Right ventricle myocardium inferior (tissue), 1 donor: ENCODE data around the gene KRTAP10-9. TPM values are rescaled to one million over a fixed set of nuclear protein-coding genes. Genes with fewer than 3 reads are reported as not detected.
"Not testable (repeated sequence)": the region's sequence is repeated elsewhere in the genome, so short reads cannot be mapped to it uniquely, and the experiment has no call there.

Experiments
- ATAC-seq: fragments of 200-7000 bp; cut with Tn5 transposase; one replicate; pipeline ENCODE4 v1.9.1; 2020; ENCODE audit warnings: mild to moderate bottlenecking, moderate library complexity
- DNase-seq: peaks from one replicate; pipeline ENCODE4 v3.0.0; 2021; ENCODE audit errors: missing footprints
- intact Hi-C: fragments of 100-400 bp; cut with DNase I; formaldehyde crosslinking; loops from one replicate; pipeline ENCODE4 v1.11.0; 2022
- total RNA-seq: library from RNA; stranded (reverse); fragmentation: NEBNext Ultra II Directional; extraction: Animal tissue kit (Norgen Biotek cat#: 25700); gene quantifications from one replicate; pipeline ENCODE4 v1.2.1, GENCODE V29; 2021
- donor health status: DM: no; HTN: yes; CAD: no; lungs with severe emphysema.

Gene KRTAP10-9
- total RNA-seq, 1 donor from 2014 or later, result not detected

DNA sequence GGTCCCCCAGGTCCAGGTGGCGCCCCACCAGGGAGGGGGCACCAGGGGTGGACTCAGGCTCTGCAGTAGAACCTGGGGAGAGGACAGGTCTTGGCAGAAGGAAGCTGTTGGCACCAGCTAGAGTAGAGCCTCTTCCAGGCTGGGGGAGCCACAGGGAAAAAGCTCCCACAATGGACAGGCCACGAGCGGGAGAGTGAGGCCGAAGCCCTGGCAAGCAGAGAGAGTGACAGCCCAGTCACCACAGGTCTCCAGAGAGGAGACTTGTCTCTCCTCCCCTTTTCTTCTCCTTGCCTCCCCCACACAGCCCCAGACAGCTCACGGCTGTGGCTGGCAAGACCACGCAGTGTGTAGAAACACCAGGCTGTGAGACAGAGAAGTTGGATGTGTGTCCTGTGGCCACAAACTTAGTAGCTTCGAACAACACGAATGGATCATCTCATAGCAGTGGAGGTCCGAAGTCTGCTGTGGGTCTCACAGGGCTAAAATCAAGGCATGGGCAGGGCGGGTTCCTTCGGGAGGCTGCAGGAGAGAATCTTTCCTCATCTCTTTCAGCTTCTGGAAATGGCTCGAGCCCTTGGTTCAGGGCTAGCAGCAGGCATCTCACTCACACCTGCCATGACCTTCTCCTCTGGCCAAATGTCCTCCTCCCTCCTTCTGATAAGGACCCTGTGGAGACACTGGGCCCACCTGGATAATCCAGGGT, 24.2 kb downstream of the KRTAP10-9 start:
- ATAC-seq (no peak), DNase-seq (no peak)
- intact Hi-C loops, result no loop called here

DNA sequence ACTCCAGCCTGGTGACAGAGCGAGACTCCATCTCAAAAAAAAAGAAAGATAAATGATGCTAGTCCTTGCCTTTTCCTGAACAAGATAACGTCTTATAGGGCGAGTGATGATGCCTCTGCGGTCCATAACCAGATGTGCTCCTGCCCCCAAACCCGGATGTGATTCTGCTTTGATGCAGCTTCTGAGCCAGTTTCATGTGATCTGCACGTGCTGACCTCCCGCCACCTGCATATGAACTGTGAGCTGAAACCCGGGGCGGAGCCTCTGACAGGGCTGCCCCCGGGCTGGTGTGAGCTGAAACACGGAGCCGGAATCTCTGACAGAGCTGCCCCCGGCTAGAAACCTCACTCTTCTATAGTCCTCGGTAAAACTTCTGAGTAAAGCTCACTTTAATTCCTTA, 26.2 kb downstream of the KRTAP10-9 start:
- ATAC-seq (no peak), DNase-seq (no peak)
- intact Hi-C loops, result no loop called here

DNA sequence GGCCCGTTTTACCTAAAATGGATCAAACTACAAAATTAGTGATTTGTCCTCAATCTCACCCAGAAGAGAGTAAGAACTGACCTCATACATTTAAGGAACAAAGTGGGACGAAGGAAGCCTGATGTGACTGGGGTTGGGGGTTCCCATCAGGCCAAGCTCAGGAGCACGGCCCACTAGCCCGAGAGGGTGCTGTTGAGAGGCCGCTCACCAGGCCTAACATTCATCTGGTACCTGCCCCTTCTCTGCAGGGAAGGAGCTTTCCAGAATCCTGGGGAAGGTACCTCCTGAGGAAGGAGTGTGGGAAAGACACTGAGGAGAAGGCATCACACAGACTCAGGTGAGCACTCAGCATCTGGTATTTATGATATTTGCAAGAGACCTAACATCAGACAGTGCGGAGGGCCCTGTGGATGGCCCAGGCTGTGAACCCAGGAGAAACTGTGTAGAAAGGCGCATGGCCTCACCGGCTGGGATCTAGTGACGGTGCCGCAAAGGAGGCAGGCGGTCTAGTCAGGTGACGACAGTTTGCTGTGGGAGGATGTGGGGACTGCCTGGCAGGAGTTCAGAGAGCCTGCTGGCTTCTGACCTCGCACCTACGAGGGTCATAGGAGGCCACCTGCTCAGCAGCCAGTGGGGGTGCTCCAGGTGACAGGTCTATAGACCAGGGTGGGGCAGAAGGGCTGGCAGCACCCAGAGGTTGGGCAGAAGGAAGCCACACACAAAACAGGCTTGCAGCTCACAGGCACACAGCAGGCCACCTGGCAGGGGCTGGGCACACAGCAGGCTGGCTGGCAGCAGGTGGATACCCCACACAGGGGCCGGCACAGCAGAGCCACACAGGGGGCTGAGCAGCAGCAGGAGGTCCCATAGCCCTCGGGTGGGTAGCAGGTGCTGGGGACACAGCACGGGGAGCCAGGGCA, 27.0 kb downstream of the KRTAP10-9 start:
- DNase-seq (no peak), ATAC-seq (no peak)
- intact Hi-C loops, result no loop called here

DNA sequence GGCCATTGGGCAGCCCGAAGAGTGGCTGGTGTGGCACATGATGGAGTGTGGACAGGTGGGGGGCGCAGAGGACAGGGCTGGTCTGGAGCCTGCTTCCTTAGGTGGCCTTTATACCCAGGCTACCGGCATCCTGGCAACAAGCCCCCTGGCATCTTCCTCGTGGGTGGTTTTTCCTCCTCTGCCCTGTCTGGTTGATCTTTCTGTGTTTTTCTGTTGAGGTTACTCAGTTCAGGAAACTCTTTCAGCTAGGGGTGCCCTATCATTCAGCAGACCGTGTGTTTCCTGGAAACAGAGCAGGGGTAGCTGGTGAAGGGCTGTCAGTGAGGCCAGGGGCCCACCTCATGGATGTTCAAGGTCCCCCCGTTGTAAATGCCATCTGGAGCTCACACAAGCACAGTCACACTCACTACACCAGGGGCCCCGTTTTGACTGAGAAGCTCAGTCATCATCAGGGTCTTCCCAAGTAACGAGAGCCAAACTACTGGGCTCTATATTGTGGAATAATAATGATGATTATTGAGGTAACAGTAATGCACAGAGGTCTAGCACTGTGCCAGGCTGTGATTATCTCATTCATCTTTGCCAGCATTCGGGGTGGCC, 27.8 kb downstream of the KRTAP10-9 start, which contains the start of gene KRTAP12-4:
KRTAP12-4 (minus strand) TSS at position 84 of the 600 bp plus-strand sequence; CDS start at position 39, 45 bp downstream.
- DNase-seq, result no peak
- no peak for ATAC-seq
- intact Hi-C loops, result no loop called here

DNA sequence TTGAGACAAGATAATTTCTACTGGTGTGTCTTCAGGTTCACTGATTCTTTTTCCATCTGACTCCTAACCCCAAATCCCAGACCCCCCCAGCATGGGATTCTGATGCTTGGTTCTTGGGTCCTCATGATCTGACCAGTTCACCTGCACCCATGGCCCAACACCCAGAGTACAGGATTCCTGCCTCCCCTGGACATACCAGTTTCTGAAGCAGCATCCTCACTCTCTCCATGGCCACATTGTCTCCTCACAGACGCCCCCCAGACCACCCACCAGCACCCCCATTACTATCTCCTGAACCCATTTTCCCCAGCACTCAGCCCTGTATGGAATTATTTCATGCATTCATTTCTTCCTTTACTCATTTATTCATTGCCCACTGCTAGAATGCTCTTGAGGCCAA, 30.0 kb downstream of the KRTAP10-9 start:
- ATAC-seq, result no peak
- intact Hi-C loops, result no loop called here

DNA sequence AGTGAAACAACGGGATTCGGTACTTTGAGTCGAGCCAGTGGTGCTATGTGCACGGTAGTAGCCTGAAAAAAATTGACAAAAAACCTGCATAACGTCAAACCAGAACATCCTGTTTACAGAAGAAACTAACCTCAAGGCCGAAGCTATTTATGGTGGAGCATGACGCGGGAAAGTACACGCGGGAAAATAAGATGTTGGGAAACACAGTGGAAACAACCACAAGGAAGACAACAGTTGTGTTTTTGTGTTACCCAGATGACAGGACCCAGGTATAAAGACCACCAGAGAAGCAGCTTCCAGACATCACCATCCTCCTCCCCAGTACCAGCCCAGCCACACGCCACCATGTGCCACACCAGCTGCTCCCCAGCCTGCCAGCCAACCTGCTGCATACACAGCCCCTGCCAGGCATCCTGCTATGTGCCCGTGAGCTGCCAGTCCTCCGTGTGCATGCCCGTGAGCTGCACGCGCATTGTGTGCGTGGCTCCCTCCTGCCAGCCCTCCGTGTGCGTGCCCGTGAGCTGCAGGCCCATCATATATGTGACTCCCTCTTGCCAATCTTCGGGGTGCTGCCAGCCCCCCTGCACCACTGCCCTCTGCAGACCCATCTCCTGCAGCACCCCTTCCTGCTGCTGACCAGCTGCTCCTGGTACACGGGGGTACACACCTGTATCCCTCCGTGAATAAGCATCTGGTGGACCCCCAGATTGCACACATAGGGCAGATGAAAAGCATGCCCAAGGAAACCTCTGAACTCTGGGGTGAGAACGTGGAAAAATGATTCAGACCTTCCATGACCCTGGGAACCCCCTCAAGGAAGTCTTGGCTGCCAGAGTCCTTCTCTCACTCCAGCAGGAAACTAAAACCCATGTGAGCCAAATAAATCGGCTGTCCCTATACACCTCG, 31.0 kb downstream of the KRTAP10-9 start, which contains the start of gene KRTAP12-3:
KRTAP12-3 (plus strand) TSS at position 298 of the 906 bp plus-strand sequence; CDS start at position 346, 48 bp downstream.
- intact Hi-C loops, result no loop called here
- ATAC-seq (no peak), DNase-seq (no peak)

More for the DNA sequence above, 30.0 kb downstream of the KRTAP10-9 start:
- DNase-seq, result no peak

DNA sequence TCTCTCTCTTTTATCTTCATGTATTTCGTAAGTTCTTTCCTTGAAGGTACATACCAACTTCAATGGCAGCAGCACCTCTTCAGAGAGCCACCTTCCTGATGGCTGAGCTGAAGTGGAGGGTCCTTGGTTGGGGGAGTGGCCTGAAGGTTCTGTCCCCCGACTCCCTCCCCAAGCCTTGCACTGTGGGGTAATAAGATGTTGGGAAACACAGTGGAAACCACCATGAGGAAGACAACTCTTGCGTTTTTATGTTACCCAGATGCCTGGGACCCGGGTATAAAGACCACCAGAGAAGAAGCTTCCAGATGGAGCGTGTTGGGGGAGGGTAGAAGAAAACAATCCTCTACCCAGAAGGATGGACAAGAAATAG, 31.6 kb downstream of the KRTAP10-9 start:
- ATAC-seq (no peak), DNase-seq (no peak)
- intact Hi-C loops, result no loop called here

DNA sequence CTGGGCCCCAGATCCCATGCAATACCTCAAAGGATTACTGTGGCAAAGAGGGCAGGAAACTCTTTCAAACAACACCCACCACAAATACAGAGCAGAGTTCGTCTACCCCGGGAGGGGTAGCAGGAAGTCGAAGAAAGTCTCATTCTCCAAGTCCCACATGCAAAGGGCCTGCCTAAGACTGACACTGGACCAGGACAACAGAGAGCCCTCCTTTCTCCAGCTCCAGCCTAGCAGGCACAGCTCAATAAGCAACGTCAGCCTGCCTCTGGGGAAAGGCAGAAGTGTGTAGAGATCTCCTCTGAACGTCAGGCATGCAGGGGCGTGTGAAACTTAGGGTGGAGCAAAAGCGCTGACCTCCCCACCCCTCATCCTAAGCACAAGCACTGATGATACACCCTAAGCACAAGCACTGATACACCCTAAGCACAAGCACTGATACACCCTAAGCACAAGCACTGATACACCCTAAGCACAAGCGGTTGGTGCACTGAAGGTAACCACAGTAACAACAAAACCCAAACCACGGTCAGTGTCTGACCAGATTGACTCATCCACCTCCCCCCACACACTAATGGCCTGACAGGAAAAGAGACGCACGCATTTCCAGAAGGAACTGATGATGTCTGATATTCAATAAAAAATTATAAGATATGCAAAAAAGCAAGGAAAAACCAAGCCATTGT, 32.2 kb downstream of the KRTAP10-9 start:
- intact Hi-C loops, result no loop called here
- DNase-seq (no peak), ATAC-seq (no peak)

DNA sequence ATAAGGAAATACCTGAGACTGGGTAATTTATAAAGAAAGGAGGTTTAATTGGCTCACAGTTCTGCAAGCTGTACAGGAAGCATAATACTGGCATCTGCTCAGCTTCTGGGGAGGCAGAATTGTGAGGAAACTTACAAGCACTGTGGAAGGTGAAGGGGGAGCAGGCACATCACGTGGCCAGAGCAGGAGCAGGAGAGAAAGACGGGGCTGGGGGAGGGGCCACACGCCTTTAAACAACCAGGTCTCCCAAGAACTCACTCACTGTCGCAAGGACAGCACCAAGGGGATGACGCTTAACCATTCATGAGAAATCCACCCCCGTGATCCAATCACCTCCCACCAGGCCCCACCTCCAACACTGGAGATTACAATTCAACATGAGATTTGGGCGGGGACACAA, 34.7 kb downstream of the KRTAP10-9 start:
- intact Hi-C loops, ATAC-seq, DNase-seq: not testable (repeated sequence)

DNA sequence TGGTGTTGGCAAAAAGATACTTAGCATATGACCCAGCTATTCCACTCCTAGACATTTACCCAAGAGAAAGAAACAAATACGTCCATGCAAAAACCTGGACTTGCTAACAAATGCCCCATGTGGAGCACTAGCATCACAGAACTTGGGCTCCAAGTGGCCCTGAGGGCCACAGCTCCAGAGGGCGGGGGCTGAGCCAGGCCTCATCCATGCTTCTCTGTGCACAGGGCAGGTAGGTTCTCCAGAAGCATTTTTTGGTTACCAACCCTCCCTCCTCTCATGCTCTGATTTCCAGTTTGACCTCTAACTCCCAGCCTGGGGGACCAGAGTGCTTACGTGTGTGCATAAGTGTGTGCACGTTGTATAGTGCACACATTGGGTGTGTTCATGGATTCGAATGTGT, 37.8 kb downstream of the KRTAP10-9 start:
- no peak for ATAC-seq
- intact Hi-C loops, result no loop called here
- DNase-seq, result no peak

DNA sequence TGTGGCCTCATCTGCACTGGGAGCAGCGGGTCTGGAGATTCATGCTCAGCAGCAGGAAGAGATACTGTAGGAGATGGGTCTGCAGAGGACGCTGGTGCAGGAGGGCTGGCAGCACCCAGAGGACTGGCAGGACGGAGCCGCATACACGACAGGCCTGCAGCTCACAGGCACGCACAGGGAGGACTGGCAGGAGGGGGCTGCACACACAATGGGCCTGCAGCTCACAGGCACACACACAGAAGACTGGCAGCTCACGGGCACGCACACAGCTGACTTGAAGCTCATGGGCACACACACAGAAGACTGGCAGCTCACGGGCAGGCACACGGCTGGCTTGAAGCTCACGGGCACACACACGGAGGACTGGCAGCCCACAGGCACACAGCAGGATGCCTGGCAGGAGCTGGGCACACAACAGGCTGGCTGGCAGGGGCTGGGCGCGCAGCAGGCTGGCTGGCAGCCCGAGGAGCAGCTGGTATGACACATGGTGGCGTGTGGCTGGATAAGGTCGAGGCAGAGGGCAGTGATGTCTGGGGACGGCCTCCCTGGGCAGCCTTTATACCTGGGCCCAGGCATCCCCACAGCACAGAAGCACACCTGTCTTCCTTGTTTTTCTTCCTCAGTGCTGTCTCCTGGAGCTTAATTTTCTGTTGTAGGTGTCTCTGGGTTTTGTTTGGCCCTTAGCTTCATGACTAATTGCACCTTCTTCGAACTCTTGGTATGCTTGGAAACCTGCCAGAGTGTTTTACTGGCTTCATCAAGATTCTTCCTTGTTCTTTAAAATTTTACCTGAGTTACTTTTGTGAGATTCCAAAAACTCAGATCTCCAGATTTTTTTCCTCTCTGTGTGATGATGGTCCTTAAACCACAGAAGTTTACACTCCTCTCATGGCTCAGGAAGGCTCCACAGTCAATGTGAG, 39.8 kb downstream of the KRTAP10-9 start, which contains the start of gene KRTAP12-2:
KRTAP12-2 (minus strand) TSS at position 527 of the 920 bp plus-strand sequence; CDS start at position 486, 41 bp downstream.
- ATAC-seq (peak; percentile 88), DNase-seq (peak; percentile 84)
- intact Hi-C loops, result no loop called here

DNA sequence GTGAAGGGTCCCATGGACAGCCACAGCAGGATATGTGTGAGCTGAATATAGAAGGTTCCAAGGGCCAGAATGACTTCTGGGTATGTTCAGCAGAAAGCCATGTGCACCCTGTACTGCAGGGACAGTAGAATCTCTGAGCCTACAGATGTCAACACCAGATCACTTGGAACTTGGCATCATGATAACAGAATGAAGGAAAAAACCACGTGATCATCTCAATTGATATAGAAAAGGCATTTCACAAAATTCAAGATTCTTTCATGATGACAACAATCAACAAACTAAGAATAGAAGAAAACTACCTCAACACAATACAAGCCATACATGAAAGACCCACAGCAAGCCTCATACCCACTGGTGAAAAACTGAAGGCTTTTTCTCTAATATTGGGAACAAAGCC, 40.7 kb downstream of the KRTAP10-9 start:
- intact Hi-C loops, result no loop called here
- no peak for ATAC-seq
- DNase-seq, result no peak

DNA sequence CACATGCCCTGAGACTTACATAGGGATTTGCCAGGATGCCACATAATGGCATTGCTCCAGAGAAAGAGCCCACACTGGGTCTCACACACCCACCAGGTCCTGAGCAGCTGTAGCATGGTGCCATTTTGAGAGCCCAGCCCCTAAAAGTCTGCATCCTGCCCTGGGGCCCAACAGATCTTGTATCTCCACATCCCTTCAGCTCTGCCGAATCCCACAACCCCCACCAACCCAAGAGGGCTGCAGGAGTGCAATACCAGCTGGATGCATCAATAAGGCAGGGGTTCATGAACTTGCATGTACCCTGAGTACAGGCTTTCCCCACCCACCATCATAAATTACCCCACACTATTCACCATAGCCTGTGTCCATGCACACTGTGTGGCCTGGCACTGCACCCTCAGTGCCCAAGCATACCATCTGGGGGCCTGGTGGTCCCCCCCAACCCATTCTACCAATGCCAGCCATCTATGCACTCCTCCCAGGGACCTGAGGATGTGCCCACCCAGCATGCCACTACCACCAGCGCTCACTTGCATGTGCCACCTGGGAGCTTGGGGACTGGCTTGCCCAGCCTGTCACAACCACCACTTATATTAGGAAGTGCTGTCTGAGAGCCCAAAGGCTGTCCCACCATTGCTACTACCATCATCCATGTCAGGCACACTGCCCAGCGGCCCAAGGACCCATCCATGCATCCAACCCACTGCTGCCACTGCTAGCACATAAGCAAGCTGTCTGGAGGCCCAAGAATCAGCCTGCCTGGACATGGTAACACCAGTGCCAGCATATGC, 43.9 kb downstream of the KRTAP10-9 start:
- DNase-seq (no peak), ATAC-seq (no peak)
- intact Hi-C loops, result no loop called here

DNA sequence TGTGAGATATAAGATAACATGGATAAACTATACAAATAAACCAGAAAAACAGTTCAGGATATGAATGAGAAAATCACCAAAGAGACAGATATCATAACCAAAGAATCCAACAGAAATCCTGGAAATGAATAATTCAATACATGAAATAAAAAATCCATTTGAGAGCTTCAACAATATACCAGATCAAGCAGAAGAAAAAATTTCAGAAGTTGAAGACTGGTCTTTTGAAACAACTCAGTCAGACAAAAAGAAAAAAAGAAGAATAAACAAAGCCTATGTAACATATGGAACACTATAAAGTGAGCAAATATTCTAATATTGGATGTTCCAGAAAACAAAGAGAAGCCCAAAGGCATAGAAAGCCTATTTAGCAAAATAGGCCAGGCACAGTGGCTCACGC, 45.0 kb downstream of the KRTAP10-9 start:
- intact Hi-C loops, result no loop called here
- no peak for ATAC-seq
- DNase-seq, result no peak

DNA sequence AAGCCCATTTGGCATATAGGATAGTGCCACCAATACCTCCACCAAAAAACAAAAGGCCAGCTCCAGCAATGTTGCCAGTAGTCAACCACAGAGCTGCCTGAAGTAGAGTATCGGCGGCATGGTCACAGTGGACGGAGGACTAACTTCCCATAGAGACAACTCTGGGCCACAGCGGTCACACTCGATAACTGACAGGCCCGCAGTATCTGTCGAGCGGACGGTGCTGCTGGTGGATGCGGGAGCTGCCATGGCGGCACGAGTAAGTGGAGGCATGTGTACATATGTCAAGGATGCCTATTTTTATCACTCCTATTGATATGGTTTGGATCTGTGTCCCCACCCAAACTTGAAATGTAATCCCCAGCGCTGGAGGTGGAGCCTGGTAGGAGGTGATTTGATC, 51.0 kb downstream of the KRTAP10-9 start:
- no peak for ATAC-seq
- no peak for DNase-seq
- intact Hi-C loops, result no loop called here
